Motor neuron (in vitro differentiated cells): ENCODE measurements around the gene HDGFL2. TPM values are rescaled to one million over a fixed set of nuclear protein-coding genes. Genes with fewer than 3 reads are reported as not detected.

Experiments
- ATAC-seq, 8 experiments: fragments of 200-7000 bp; cut with Tn5 transposase; replicated peaks in 6 of 8; 2 replicates each; pipeline ENCODE4 v1.8.0; 2021; ENCODE audit warnings: mild to moderate bottlenecking in 8 of 8, moderate library complexity in 8 of 8
- H3K27ac ChIP-seq, 2 donors: fragments of 250-450 bp; sonication (Bioruptor Pico); 2 replicates each; pipeline ENCODE4 v1.9.0; 2021; ENCODE audit warnings: antibody characterized with exemption in 2 of 2, mild to moderate bottlenecking in 2 of 2, moderate library complexity in 1 of 2
- H3K4me1 ChIP-seq, 2 donors: fragments of 250-450 bp; sonication (Bioruptor Pico); replicated peaks in 1 of 2; 2 replicates each; pipeline ENCODE4 v1.6.1; 2021; ENCODE audit warnings: antibody characterized with exemption in 2 of 2, mild to moderate bottlenecking in 2 of 2, moderate library complexity in 1 of 2
- H3K4me3 ChIP-seq, 5 donors: fragments of 250-450 bp; sonication (Bioruptor Pico); 2 replicates each; pipeline ENCODE4 v1.9.0; 2021; ENCODE audit warnings: antibody characterized with exemption in 5 of 5, mild to moderate bottlenecking in 5 of 5, moderate library complexity in 4 of 5
- WGBS, 10 experiments: fragments of 450-650 bp; shearing (Covaris generic); methylation state at CpG; one replicate each; pipeline ENCODE4 v1.0.0; 2022; 5-methylcytosine and 5-hydroxymethylcytosine counted together
- in situ Hi-C, 9 experiments: fragments of 400-800 bp; cut with MboI; loops; one replicate each; pipeline ENCODE4 v1.15.0; 2021; ENCODE audit warnings: low sequenced_read_pairs in 9 of 9, low pct_unique_long_range_greater_than_20kb in 2 of 9; ENCODE audit not compliant: unreplicated experiment in 9 of 9
- total RNA-seq, 8 experiments: library from RNA; unstranded; fragments of 300-600 nt; gene quantifications; 2 replicates each; pipeline versions ENCODE4 v1.2.3 to v1.2.4, GENCODE V29; 2022

The HDGFL2 gene
- total RNA-seq, 8 experiments from 2014 or later: 29.2 to 87.0 (median 59.0) TPM

DNA sequence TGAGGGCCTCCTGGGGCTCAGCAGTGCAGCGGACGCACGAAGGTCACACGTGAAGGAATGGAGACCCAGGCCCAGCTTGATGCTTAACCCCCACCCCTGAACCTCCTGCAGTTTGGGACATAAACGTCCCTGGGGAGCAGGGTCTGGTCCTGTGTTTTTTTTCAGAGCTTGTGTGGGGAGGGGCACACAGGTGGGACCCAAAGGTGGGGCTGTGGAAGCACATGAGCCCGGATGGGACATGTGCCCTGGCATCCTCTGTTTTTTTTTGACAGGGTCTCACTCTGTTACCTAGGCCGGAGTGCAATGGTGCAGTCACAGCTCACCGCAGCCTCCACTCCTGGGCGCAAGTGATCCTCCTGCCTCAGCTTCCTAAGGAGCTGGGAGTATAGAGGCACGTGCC is 35.0 kb upstream of the HDGFL2 start:
- H3K4me3 ChIP-seq: no peak overlapping the region
- in situ Hi-C loops: no loop called here
- H3K27ac ChIP-seq: no peak overlapping the region
- ATAC-seq: no peak
- WGBS, 10 experiments: 80 to 100% (median 100%) methylated on average over 1 to 5 of the region's 10 CpGs; no CpG with 5 or more reads in 4 of the 10 experiments
- H3K4me1 ChIP-seq: no peaks in the 10 kb centered on the region

DNA sequence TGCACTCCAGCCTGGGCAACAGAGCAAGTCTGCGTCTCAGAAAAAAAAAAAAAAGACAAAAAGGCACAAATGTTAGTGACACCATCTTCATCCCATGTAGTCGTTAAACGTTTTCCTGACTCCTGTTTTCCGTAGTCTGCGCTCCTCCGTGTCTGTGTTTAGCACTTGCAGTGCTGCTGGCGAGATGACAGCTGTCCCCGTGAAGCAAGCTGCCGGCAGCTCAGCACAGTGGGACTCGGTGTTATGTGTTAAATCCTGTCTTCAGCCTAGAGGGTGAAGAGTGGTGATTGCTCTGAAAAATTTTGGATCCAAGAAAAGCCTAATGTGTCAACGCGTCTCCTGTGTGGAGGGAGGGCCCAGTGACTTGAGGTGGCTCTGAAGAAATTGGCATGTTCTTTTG is 32.9 kb upstream of the HDGFL2 start:
- 82 to 100% (median 95%) methylated on average over 1 to 12 of the region's 12 CpGs; no CpG with 5 or more reads in 2 of the 10 experiments for WGBS, 10 experiments
- H3K27ac ChIP-seq: no peak overlapping the region
- ATAC-seq: no peak

DNA sequence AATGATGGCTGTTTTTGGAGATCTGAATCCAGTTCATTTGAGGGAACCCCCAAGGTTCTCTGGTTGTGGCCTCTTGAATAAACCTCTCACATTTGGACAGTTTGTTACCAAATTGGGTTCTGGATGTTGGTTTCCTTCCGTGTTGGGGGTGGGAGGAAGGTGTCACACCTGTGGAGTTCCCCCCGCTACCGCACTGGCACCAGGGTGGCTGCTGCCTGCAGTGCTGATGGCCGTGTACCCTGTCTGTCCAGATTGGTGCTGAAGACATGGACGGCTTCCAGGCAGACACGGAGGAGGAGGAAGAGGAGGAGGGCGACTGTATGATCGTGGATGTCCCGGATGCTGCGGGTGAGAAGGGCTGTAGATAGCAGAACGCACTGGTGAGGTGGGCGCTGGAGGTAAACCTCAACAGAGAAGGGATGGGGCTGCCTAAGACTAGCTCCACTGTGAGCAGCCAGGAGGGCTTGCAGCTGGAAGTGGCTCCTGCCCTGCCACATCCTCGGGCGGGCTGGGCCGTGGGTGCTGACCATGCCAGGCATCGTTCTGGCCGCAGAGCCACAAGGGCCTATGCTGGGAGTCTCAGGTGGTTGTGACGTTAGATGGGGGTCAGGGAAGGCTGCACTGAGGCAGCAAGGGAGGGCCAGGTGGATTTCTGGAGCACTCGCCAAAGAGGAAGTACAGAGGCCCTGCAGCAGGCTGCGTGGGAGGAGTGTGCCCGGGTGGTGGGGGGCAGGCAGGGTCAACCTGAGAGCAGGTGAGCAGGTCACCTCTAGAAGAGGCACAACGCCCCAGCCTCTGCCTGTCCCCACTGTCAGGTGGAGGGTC is 29.9 kb upstream of the HDGFL2 start:
- 60 to 100% (median 89%) methylated on average over 1 to 10 of the region's 22 CpGs; no CpG with 5 or more reads in 5 of the 10 experiments for WGBS, 10 experiments
- Histone ChIP-seq H3K4me3 (no peak overlapping the region), H3K27ac (no peak overlapping the region), H3K4me1 (no peaks in the 10 kb centered on the region)
- peak in 2 of 8 experiments; percentile 12 to 17 for ATAC-seq
- in situ Hi-C loops: no loop called here

More for the DNA sequence above, 32.9 kb upstream of the HDGFL2 start:
- in situ Hi-C loops: no loop called here
- Histone ChIP-seq H3K4me1 (no peaks in the 10 kb centered on the region), H3K4me3 (no peak overlapping the region)

DNA sequence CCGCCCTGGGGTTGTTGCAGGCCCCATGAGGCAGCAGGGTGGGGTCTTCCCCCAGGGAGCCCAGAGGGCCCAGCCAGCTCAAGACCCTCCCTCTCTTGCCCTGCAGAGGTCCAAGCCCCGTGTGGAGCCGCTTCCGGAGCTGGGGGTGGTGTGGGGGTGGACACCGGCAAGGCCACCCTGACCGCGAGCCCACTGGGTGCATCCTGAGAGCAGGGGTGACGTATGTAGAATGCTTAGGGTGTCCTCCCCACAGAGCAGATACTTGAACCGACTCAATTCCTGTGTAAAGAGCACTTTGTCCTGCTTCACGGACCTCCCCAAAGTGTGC is 29.3 kb upstream of the HDGFL2 start:
- in situ Hi-C loops: no loop called here
- Histone ChIP-seq H3K27ac (no peak overlapping the region), H3K4me1 (no peaks in the 10 kb centered on the region), H3K4me3 (no peak overlapping the region)
- ATAC-seq: peak in 1 of 8 experiments; percentile 14
- WGBS, 10 experiments: 90% methylated on average over 2 of the region's 10 CpGs; no CpG with 5 or more reads in 9 of the 10 experiments

DNA sequence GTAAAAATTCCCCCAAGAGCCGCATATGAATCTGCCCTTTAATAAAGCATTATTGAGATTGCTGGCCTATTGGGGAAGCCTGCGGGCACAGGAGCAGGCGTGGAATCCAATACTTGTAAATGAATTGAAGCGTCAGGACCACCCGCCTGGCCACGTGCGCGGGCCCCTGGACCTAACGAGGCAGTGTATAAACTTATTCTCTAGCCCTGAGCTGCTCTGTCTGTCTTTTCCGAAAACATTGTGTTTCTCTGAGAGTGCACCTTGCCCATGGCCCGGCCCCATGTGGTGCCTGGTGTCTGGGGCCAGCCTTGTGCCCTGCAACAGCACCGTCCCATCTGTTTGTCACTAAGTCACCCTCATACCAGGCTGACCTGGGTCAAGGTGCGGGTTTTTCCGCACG is 28.9 kb upstream of the HDGFL2 start:
- in situ Hi-C loops: no loop called here
- Histone ChIP-seq H3K4me1 (no peaks in the 10 kb centered on the region), H3K27ac (no peak overlapping the region), H3K4me3 (no peak overlapping the region)
- 83 to 100% (median 89%) methylated on average over 1 to 3 of the region's 15 CpGs; no CpG with 5 or more reads in 6 of the 10 experiments for WGBS, 10 experiments
- no peak for ATAC-seq

DNA sequence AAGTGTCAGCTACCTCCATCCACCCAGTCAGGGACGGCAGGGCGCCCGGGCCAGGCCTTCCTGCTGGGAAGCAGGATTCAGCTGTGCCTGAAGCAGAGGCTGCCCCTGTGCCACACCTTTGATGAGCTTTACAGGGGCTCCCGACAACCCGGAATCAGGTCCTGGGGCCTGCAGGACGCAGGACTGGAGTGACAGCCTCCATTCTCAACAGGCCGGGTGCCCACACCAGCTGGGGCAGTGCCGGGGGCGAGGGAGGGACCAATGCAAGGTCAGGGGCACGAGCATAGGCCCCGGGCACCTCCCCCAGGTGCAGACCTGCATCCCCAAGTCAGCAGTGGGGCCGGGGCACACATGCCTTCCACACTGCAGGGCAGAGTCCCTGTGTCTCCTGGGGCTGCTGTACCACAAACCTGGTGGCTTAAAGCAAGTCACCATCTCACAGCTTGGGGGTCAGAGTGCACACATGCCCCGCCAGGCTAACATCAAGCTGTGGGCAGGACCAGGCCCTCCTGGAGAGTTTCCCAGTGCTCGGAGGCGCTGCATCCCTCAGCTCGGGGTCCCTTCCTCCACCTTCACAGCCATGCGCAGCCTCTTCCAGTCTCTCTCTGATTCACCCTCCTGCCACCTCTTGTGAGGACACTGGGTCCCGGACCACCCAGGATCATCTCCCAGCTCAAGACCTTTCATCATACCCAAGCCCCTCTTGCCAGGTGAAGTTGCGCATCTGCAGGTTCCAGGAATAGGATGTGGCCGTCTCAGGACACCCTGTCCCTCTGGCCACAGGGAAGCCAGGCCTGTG is 27.9 kb upstream of the HDGFL2 start:
- ATAC-seq: peak in 4 of 8 experiments; percentile 3 to 9 (median 8)
- Histone ChIP-seq H3K4me3 (no peak overlapping the region), H3K4me1 (no peaks in the 10 kb centered on the region), H3K27ac (no peak overlapping the region)
- in situ Hi-C loops: no loop called here
- 50 to 100% (median 90%) methylated on average over 1 to 4 of the region's 20 CpGs; no CpG with 5 or more reads in 4 of the 10 experiments for WGBS, 10 experiments

DNA sequence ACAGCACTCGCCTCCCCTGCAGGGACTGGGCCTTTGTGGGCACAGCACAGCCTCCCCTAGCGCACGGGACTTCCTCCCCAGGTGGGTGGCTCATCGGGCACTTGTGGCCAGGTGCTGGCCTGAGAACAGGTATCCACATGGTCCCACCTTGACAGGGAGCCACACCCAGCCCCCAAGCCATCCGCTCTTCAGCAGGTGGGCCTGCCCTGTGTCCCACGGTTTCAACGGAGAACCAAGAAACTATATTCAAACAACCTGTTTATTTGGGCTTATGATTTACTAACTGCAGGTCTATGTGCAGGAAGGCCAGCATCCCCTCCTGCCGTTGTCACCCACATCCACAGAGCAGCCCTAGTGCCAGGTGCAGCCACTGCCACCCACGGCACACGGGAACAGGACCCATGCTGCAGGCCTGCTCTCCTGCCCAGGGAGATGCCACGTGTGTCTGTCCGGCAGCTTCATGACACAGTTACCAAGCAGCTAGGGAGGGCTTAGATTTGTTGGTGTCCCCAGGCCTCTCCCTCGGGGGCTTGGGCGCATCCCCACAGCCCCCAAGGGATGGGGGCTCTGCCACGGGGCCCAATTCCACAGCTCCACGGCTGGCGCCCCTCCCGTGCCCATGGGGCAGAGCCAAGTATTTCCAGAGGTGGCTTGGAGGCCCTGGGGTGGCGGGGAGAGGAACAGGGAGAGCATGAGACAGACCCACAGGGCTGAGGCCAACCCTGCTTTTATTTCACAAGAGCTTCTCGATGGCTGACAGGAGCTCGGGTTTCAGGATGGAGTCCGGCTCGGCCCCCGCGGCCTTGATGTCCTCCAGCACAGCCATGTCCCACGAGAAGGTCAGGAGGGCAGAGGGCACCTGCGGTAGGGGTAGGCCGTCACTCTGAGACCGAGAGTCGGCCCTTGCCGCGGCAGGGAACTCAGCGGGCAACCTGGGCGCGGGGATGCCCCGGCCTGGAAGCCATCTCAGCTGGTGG is 27.0 kb upstream of the HDGFL2 start:
- ATAC-seq: peak in 1 of 8 experiments; percentile 5
- Histone ChIP-seq H3K27ac (no peak overlapping the region), H3K4me1 (no peaks in the 10 kb centered on the region), H3K4me3 (no peak overlapping the region)
- 40 to 100% (median 78%) methylated on average over 1 to 10 of the region's 36 CpGs; no CpG with 5 or more reads in 4 of the 10 experiments for WGBS, 10 experiments
- in situ Hi-C loops: no loop called here

DNA sequence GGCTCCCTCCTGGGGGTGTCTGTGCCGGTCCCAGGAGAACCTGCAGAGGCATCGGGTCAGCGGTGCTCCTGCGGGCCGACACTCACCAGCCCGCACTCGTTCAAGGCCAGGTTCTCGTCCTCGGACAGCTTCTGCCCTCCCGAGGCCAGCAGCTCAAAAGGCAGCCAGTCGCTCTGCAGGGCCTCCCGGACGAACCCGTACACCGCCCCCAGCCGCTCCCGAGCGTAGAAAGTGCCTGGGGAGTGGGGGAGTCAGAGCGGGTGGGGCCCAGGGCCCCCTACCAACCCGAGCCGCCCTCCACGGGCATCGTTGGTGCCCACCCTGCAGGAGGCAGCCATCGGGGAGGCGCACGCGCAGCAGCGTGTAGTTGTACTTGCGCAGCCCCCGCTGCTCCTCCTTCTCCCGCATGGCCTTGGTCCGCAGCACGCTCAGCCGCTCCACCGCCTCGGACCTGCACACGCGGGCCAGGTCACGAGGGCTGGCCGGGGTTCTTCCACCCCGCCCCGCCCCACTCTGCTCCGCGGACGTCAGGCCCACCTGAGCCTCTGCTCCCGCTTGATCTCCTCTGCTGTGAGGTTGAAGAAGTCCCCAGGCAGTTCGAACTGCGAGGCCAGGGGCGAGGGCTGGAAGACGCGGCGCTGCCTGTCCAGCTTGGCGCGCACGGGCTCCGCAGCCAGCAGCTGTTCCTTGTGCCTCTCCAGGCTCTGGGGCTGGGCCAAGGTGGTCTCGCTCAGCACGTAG is 26.0 kb upstream of the HDGFL2 start:
- no peaks in the 10 kb centered on the region for H3K4me1 ChIP-seq
- H3K27ac ChIP-seq: no peak overlapping the region
- WGBS, 10 experiments: 80 to 100% (median 98%) methylated on average over 1 to 12 of the region's 58 CpGs; no CpG with 5 or more reads in 5 of the 10 experiments
- ATAC-seq: peak in 4 of 8 experiments; percentile 5 to 11 (median 8)
- no peak overlapping the region for H3K4me3 ChIP-seq
- in situ Hi-C loops: no loop called here

DNA sequence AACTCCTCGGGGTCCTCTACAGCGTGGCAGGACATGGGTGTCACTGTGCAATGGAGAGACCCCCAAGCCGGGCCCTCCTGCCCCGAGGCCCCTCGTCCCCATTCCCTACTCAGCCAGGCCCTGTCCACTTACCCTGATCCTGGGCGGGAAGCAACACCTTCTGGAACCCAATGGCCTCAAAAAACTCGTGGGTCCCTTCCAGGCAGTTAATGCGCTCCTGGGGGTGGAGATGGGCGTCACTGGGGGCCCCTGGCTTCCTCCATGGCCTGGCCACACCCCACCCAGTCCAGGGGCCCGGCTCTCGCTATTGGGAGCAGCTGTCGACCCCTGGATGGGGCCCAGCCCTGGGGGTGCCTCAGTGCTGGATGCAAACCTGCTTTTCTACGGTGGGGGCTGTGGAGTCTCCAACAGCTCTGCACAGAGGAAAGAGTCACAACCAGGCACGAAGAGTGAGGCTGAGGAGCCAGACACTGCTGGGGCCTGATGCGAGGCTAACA is 25.3 kb upstream of the HDGFL2 start:
- no peak overlapping the region for H3K4me3 ChIP-seq
- H3K4me1 ChIP-seq: no peaks in the 10 kb centered on the region
- in situ Hi-C loops: no loop called here
- H3K27ac ChIP-seq: no peak overlapping the region
- WGBS, 10 experiments: 20 to 80% (median 70%) methylated on average over 1 to 2 of the region's 15 CpGs; no CpG with 5 or more reads in 5 of the 10 experiments
- peak in 2 of 8 experiments; percentile 1 to 2 for ATAC-seq

DNA sequence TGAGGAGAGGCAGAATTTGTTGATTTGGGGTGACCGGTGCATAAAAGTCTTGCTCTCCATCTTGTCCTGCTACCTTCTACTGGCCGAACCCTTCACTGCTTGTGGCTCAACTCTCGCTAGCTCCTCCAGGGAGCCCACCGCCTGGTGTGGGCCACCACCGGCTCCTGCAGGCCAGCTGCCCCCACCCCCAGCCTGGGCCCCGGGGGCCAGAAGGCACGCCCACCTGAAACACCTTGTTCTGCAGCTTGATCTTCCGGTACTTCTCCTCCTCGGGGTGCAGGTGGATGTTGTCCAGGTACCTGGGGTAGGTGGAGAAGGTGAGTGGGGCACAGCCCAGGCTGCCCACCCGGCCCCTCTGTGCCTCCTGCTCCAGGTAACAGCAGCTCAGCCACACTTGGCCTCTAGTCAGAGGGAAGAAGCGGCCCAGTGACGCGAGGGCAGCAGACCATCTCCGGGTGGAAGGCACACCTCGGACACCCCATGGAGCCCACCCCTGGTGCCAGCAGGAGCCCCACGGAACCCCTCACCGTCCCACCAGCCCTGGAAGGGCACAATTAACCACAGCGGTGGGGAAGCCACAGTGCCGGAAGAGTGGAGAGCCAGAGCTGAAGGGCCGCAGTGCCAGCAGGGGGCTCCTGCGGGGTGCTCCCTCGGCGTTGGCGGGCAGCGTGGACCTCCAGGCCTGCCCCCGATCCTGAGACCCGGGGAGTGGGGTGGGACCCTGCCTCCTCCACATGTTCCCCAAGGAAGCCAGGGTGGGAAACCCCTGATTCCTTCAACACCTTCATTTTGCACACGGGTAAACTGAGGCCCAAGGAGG is 24.6 kb upstream of the HDGFL2 start:
- no peaks in the 10 kb centered on the region for H3K4me1 ChIP-seq
- ATAC-seq: no peak
- in situ Hi-C loops: no loop called here
- H3K4me3 ChIP-seq: no peak overlapping the region
- WGBS, 10 experiments: 90 to 100% methylated on average over 1 to 6 of the region's 28 CpGs; no CpG with 5 or more reads in 8 of the 10 experiments
- H3K27ac ChIP-seq: no peak overlapping the region
